HG02763 (cell line): ENCODE data around the gene KCTD5.
A peak's percentile ranks its signal among the peaks of the same experiment; 100 is the strongest.

Experiments used
- ATAC-seq: cut with Tn5 transposase; IDR thresholded peaks from one replicate; pipeline ENCODE4 v1.9.1; 2021; ENCODE audit warnings: mild to moderate bottlenecking, moderate library complexity; ENCODE audit not compliant: unreplicated experiment

The KCTD5 gene

DNA sequence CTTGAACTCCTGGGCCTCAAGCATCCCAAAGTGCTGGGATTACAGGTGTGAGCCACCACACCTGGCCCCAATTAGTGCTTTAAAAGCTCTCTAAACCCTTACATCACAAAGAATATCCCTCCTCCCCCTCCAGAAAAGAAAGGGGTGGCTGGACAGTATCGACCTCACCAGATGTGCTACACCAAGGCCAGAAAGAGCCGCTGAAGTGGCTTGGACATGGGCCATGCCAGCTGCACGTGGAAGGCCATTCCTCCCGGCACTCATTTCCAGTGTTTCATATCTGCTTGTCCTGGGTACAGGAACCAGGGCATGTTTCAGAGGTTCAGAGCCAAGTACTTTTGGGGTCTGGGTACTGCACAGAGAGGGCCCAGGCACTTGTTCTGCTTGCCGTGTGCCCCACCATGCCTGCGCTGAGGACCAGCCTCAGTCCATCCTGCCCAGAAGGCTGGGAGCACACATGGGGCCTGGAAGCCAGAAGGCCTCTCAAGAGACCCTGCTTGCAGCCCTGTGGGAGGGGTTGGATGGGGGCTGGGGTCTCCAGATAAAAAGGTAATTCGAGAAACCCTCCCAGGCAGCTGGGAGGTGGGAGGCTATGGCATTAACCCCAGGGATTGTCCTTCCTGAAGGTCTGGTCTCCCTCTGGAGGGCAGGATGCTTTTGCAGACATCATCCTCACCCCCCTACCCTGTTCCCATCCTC, 66.6 kb downstream of the KCTD5 start:
- no peak for ATAC-seq

DNA sequence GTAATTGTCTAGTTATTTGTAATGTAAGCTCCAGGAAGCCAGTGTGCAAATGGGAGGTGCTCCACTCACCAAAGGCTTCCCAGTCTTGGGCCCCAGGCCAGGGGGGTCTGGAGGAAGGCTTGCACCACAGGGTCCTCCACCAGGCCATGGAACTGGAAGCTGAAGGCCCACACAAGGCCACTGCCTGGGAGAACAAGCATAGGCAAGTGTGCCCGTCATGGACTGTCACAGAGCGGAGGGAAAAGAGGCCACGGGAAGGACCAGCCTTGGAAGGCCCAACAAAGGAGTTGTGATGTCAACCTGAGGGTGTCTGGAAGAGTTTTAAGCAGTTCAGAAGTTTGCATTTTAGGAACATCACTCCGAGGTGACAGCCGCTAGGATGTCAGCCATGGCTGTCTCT, 67.2 kb downstream of the KCTD5 start:
- ATAC-seq, result no peak

DNA sequence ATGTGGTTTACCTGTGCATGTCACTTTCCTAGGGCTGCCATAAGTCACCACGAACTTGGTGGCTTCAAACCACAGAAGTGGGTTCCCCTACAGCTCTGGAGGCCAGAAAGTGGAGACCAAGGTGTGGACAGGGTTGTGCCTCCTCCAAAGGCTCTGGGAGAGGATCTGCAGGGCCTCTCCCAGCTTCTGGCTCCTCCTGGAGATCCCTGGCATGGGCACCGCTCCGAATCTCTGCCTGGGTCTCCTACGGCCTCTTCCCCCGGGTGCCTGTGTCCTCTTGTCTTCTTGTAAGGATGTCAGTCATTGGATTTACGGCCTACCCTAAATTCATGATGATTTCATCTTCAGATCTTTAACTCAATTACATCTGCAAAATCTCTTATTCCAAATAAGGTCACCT, 67.6 kb downstream of the KCTD5 start:
- ATAC-seq, result no peak

DNA sequence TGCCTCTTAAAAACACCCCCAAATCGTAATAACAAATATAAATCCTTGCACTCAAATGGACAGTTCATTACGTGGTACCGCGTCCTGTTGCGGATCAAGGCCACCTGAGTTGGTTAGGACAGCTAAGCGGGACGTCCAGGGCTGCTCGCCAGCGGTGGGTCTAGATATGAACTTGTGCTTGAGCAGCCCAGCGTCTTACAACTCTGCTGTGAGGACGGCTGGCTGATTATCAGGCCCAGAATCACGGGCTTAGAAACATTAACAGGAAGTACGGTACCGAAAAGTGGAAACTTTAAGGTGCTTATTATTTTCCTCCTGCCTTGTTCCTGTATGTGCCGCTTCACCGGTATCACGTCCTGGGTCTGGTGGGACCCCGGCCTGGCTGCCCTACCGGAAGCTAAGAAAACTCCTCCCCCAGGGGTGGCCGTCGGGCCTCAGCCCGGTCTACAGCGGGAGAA, 69.3 kb downstream of the KCTD5 start:
- no peak for ATAC-seq

DNA sequence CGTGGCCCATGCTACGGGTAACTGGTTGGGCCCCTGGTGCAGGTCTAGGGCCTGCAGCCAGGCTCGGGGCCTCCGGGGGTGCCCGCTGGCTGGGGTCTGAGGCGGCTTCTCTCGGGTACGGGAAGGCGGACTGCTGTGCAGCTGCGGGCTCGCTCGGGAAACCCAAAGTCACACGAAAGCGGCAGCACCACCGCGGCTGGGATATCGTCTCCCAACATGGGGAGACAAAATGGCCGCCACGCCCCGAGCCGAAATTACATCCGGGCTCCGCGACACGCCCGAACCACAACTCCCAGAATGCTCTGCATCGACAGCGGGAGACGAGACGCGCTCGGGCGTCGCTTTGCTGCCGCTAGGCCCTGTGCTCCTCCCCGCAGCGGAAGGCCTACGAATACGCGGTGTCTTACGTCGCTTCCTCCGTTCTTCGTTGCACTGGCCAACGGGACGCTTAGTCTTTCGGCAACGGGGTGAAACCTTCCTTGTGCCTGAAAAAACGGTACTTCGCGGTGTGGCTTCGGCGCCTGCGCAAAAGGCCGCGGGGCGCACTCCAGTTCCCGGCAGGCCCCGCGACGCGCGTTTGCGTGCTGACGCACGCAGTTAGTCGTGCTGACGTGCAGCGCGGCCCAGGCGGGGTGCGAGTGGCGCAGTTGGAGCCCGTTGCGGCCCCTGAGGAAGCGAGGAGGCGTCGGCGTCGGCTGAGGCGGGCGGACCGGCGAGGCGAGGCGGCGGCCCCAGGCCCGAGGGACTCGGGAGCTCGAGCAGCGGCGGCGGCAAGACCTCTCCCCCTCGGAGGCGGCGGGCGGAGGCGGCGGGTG, 69.9 kb downstream of the KCTD5 start, which contains the start of gene SRRM2:
Gene SRRM2 (plus strand): TSS at position 604 of the 815 bp plus-strand sequence. CDS start 3,727 bp downstream, outside the sequence.
- peak; percentile 87 for ATAC-seq

DNA sequence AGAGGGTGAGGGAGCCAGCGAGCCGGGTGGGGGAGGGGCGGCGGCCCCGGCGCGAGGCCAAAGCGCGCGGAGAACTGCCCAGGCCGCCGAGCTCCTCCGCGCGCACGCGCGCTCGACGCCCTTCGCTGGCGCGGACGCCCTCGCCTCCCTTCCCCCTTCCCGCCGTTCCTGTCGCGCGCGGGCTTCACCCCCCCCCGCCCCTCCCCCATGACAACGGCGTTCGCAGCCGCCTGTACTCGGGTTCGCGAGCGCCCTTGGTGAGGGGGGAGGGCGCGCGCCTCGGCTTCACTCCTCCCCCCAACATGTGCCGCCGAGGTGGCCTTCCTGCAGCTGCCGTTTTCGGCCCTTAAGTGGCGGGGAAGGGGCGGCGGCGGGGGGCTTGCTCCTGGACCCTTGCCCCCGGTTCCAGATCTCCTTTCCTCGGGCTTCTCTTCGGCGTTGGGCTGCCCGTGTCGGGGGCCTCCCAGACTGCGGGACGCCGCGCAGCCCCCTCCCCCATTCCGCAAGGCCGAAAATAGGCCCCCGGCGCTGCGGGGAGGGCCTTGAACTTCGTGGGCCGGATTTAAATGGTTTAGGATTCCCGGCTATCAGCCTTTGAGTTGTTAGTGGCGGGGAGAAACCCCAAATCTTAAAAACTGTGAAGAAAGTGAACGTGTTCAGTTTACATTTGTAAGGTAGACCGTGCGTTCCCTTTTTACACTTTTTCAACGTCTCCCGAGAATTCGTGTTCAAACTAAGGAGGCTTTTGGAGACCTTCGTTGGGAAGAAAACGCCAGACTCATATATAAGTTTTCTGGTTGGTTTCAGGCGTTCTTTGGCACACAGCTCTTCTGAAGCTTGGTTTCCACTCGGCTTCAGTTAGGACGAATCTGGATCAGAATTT, 70.8 kb downstream of the KCTD5 start:
- ATAC-seq, result peak; percentile 43

DNA sequence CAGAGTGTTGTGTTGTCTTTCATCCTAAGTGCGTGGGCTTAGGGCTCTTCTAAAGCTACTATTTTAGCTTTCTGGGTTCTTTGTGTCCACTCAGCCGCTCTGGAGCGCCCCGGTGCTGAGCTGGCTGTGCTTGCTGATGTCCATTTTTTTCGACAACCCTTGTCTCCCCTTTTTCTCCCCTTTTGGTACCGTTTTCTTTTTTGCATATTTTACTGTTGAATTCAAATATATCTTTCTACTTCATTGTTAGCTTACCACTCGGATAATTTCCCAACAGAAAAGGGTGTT, 71.4 kb downstream of the KCTD5 start:
- ATAC-seq, result no peak

DNA sequence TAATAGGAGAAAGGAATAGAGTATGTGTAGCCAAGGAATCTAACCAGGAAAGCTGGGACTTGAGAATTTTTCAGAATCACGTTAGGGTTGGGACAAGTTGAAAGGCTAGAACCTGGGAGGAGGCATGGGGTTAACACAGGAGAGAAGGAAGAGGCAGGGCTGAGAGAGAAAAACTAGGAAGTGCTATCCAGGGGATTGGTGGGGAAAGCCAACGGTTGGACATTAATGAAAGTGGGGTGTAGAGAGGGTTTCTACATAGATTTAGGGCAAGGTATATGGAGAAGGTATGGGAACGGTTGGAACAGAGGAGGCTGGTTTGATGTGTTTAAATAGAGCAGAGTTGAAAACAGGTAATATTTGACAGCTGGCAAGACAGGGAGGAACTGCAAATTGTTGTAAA, 72.8 kb downstream of the KCTD5 start:
- ATAC-seq, result no peak

DNA sequence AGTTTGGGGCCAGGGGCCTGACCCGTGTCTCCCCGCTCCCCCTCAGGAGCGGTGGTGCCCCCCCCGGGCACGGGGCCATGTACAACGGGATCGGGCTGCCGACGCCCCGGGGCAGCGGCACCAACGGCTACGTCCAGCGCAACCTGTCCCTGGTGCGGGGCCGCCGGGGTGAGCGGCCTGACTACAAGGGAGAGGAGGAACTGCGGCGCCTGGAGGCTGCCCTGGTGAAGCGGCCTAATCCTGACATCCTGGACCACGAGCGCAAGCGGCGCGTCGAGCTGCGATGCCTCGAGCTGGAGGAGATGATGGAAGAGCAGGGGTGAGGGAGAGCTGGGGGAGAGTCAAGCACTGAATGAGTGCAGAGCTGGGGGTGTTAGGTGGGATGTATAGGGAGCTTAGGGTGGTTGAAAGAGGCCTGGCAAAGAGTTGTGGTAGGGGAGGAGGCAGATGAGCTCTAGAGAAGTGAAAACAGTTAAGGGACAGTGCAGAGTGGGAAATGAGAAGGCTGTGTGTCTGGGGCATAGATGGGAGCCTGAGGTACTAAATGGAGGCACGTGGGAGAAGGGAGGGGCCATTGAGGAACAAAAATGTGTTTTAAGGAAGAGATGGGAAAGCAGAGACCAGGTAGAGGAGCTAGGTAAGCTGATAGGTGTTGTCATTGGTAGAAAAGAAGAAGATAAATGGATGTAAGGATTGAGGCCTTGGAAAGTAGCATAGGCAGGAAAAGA, 74.1 kb downstream of the KCTD5 start:
- no peak for ATAC-seq

DNA sequence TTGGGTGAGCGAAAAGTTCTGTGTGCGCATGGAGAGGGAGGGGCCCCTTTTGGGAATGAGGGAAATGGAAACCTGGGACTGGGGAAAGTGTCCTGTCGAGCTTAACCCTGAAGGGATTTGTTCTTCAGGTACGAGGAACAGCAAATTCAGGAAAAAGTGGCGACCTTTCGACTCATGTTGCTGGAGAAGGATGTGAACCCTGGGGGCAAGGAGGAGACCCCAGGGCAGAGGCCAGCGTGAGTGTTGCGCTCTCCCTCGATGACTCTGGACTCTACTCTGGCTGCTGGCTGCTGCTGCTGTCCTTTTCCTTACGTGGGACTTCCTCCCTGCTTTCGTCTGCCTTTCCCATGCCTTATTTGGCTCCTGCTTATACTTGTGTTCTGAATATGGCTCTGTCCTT, 75.0 kb downstream of the KCTD5 start:
- no peak for ATAC-seq
